ENCODE measurements around the gene CATSPERB.
"Not testable (repeated sequence)": the region's sequence is repeated elsewhere in the genome, so short reads cannot be mapped to it uniquely, and the experiment has no call there.

Gene CATSPERB

DNA sequence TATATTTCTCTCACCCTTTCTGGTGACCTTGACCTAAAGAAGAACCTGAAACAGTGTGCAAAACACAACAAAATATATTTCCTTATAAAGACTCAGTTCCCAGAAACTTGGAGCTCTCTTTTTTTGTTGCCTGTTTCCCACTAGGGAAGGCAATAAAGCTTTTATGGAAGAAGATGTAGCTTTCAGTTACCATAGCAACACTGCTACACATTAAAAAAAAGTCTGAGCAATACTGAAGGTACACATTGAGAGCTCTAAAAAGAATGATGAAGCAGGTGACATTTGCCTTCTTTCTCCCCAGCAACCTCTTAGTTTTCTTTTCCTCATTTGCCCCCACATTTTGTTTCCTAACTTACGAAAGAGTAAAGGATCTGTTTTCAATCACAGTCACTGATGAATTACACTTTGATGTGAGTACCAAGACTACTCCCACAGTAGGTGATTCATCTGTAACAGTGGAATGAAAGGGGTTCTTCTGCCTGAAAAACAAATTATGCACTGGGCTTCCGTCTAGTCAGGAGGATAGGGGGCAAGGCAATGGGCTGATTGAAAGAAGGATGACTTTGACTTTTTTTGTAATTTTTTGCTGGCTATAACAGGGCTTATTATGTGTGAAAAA is 1.1 kb upstream of the CATSPERB start:
- no peak for DNase-seq

GRCh38 chr14:91732439-91732838 is 553 bp upstream of the CATSPERB start:
- no peak for DNase-seq

GRCh38 chr14:91731018-91731417 is 868 bp downstream of the CATSPERB start:
- no peak for DNase-seq

- no peak for DNase-seq
These were observed 2.1 kb downstream of the CATSPERB start for GRCh38 chr14:91729756-91730155.

DNA sequence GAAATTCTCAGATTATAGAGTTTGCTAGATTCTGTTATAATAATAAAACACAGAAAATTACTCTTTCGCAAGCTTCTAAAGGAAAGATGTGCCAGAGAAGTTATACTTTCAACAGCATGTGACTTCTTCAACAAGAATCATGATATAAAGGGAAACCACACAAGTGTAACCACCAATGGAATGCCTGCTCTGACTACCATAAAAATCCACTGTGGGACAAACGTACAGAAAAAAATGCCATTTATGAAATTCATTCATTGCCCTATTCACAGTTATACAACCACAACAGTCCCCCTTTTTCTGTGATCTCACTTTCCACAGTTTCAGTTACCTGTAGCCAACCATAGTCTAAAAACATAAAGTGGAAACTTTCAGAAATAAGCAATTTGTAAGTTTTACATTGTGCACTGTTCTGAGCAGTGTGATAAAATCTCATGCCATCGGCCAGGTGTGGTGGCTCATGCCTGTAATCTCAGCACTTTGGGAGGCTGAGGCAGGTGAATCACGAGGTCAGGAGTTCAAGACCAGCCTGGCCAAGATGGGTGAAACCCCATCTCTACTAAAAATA is 3.2 kb downstream of the CATSPERB start:
- no peak for DNase-seq

- DNase-seq = no peak
These were observed 4.8 kb downstream of the CATSPERB start for GRCh38 chr14:91727121-91727520.

- no peak for DNase-seq
These were observed 8.4 kb downstream of the CATSPERB start for GRCh38 chr14:91723501-91723900.

DNA sequence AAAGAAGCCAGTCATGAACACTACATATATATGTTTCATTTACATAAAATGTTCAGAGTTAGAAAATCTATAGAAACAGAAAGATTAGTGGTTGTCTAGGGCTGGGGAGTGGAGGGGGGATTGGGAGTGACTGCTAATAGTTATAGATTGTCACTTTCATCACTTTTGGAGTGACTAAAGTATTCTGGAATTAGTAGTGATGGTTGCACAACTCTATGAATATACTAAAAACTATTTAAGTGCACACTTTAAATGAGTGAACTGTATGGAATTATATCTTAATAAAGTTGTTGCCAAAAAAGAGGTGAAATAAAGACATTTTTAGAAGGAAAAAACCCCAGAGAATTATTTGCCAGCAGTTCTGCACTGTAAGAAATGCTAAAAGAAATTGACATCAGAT is 9.5 kb downstream of the CATSPERB start:
- no peak for DNase-seq

- no peak for DNase-seq
These were observed 12.0 kb downstream of the CATSPERB start for GRCh38 chr14:91719839-91720238.

GRCh38 chr14:91716999-91717398 is 14.9 kb downstream of the CATSPERB start:
- no peak for DNase-seq

DNA sequence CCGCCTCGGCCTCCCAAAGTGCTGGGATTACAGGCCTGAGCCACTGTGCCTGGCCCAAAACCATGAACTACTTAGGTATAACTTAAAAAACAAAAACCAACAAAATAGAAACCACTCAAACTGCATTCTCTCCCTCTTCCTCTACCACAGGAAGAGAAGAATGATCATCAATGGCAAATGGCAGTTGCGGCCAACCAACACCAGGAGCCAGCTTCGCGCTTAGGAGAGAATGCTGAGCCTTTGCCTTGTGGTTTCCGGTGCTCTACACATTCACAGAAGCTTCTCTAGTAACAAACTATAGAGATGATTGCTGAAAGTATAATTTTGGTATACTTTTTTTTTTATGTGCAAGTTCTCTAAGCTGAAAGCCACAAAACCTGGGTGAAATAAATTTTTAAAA is 17.1 kb downstream of the CATSPERB start:
- DNase-seq = no peak

DNA sequence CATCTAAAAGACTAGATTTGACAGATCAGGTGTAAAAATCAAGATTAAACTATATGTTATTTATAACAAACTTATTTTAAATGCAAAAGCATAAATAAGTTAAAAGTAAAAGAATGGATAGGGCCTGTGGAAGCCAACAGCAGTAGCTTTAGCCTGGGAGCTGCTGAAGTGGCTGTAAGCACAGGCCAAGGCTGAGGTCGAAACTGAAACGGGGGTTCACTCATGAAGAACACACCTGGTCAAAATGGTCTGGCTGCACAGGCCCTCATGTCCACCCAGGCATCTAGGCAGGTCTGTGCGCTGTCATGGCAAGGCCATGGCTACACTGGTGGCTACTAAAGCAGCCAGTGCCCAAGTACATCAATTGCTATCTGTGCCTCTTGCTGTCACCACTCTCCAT is 23.1 kb downstream of the CATSPERB start:
- DNase-seq = no peak

- no peak for DNase-seq
These were observed 24.9 kb downstream of the CATSPERB start for GRCh38 chr14:91706996-91707395.

DNA sequence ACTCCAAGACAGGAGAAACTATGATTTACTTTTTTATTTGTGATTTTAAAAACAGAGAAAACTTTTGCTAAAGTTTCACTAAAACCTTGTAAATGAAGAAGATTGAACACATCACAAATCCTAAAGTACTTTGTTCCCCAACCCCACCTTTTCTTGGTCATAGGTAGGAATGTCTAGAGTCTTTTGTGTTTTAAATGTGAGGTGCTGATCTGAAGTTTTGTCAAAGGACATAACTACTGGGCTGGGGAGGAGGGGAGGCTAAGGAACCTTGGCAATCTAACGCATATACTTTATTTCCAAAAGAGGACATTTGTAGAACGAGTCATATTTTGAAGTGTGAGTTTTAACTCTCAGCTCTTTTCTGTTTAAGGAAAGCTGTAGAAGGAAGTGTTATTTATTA is 37.2 kb downstream of the CATSPERB start:
- DNase-seq = no peak

GRCh38 chr14:91693346-91693745 is 38.5 kb downstream of the CATSPERB start:
- no peak for DNase-seq

DNA sequence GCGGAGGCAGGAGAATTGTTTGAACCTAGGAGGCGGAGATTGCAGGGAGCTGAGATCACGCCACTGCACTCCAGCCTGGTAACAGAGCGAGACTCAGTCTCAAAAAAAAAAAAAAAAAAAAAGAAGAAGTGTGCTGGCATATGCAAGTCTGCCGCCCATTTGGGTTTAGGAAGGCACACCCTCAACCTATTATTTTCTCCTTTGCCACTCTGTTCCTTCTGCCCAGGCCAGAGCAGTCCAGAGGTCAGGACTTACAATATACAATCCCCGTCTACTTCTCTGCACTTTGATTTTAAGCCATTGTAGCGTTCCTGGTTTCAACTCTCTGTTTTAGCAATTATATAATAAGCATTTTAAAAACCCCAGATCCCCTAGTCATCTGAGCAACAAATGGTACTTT is 39.8 kb downstream of the CATSPERB start:
- no peak for DNase-seq

- no peak for DNase-seq
These were observed 42.3 kb downstream of the CATSPERB start for GRCh38 chr14:91689608-91690007.

DNA sequence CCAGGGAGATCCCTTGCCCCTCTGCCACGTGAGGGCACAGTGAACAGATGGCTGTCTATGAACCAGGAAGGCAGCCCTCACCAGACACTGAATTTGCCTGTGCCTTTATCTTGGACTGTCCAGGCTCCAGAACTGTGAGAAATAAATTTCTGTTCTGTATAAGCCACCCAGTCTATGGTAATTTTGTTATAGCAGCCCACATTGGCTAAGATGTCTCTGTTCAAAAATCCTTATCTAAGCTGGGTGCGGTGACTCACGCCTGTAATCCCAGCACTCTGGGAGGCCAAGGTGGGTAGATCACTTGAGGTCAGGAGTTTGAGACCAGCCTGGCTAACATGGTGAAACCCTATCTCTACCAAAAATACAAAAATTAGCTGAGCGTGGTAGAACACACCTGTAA is 44.5 kb downstream of the CATSPERB start:
- not testable (repeated sequence) for DNase-seq

DNA sequence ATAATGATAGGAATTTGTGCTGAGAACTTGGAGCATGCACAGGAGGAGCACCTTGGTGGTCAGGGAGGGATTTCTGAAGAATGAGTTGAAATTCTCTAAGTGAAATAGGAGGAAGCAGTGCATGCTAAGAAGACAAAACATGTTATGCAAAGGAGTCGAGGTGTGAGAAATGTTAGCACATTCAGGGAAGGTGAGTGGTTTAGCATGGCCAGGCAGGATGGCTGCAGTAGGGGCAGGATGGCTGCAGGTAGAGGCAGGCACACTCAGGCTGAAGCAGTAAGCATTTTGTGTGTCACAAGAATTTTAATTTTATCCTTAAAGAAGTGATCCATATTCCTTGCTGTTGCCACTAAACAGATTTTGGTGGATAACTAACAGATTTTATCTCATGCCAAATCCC is 46.3 kb downstream of the CATSPERB start:
- DNase-seq = no peak

- no peak for DNase-seq
These were observed 49.9 kb downstream of the CATSPERB start for GRCh38 chr14:91681893-91682563.

GRCh38 chr14:91681118-91681517 is 50.8 kb downstream of the CATSPERB start:
- no peak for DNase-seq

DNA sequence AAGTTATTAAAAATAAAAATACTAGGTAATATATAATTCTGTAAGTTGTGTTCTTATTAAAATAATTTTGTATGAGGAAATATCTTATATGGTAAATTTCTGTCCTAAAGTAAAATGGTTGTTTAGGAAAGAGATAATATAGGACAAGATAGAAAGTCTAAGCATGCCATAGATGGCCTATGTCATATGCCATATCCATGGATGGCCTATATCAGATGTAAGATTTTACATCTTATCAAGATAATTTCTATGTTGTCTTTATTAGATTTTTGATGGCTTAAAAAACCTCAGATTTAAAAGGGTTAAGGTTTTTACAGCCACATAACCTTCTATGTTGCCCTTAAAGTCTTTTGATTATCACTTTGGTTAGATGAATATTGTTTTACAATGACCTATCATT is 52.6 kb downstream of the CATSPERB start:
- no peak for DNase-seq

DNA sequence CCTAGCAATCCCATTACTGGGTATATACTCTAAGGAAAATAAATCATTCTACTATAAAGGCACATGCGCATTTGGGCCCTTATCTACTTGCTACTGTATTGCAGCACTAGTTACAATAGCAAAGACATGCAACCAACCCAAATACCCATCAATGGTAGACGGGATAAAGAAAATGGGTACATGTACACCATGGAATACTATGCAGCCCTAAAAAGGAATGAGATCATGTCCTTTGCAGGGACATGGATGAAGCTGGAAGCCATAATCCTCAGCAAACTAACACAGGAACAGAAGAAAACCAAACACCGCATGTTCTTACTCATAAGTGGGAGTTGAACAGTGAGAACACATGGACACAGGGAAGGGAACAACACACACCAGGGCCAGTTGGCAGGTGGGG is 54.2 kb downstream of the CATSPERB start:
- DNase-seq = not testable (repeated sequence)

DNA sequence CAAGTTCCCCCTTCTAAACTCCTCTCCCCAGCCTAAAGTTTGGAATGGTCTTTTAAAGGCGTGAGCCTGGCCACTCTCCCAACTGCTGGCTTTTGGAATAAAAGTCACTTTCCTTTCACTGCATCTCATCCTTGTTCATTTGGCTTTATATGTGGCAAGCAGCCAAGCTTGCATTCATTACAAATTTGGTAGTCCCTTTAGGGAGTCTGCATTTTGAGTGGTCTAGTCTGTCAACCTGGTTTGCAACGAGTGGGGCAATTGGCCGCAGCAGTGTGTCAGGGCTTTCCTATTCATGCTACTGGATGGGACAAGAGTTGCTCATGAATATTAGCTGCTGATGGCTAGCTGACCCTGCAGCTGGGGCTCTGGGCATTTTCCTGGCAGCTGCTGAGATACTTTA is 57.0 kb downstream of the CATSPERB start:
- no peak for DNase-seq

- DNase-seq = no peak
These were observed 62.0 kb downstream of the CATSPERB start for GRCh38 chr14:91669867-91670266.
